HK-2 (cell line): ENCODE measurements around the gene FAM120B.
"Not testable (repeated sequence)": the region's sequence is repeated elsewhere in the genome, so short reads cannot be mapped to it uniquely, and the experiment has no call there.

ENCODE experiments used
- DNase-seq: peaks from one replicate; pipeline ENCODE4 v3.0.0-alpha.2; 2018; ENCODE audit not compliant: unreplicated experiment

Gene FAM120B

GRCh38 chr6:170385506-170385905 is 78.9 kb downstream of the FAM120B start:
- DNase-seq, result no peak

- DNase-seq, result no peak
Measured at GRCh38 chr6:170388113-170388512, 81.6 kb downstream of the FAM120B start.

GRCh38 chr6:170393033-170393432 is 86.5 kb downstream of the FAM120B start:
- no peak for DNase-seq

GRCh38 chr6:170393807-170394399 is 87.3 kb downstream of the FAM120B start:
- no peak for DNase-seq

- DNase-seq, result no peak
Measured at GRCh38 chr6:170394980-170395379, 88.4 kb downstream of the FAM120B start.

GRCh38 chr6:170398743-170399369 is 92.3 kb downstream of the FAM120B start:
- DNase-seq, result not testable (repeated sequence)

GRCh38 chr6:170399955-170400558 is 93.5 kb downstream of the FAM120B start:
- not testable (repeated sequence) for DNase-seq

GRCh38 chr6:170402318-170403040 is 95.9 kb downstream of the FAM120B start:
- no peak for DNase-seq

GRCh38 chr6:170403451-170403850 is 96.9 kb downstream of the FAM120B start:
- no peak for DNase-seq

GRCh38 chr6:170404036-170404435 is 97.5 kb downstream of the FAM120B start:
- no peak for DNase-seq

- no peak for DNase-seq
Measured at GRCh38 chr6:170404697-170405096, 98.1 kb downstream of the FAM120B start.

- peak; percentile 65 for DNase-seq
Measured at GRCh38 chr6:170405311-170405975, 98.9 kb downstream of the FAM120B start.

- DNase-seq, result no peak
Measured at GRCh38 chr6:170407200-170407599, 100.6 kb downstream of the FAM120B start.

GRCh38 chr6:170407932-170408331 is 101.4 kb downstream of the FAM120B start:
- no peak for DNase-seq

GRCh38 chr6:170409746-170410145 is 103.2 kb downstream of the FAM120B start:
- not testable (repeated sequence) for DNase-seq

- DNase-seq, result no peak
Measured at GRCh38 chr6:170410241-170410640, 103.7 kb downstream of the FAM120B start.

GRCh38 chr6:170415318-170415717 is 108.8 kb downstream of the FAM120B start:
- no peak for DNase-seq

- no peak for DNase-seq
Measured at GRCh38 chr6:170416303-170416702, 109.7 kb downstream of the FAM120B start.

- no peak for DNase-seq
Measured at GRCh38 chr6:170416959-170417606, 110.5 kb downstream of the FAM120B start.

- no peak for DNase-seq
Measured at GRCh38 chr6:170417881-170418280, 111.3 kb downstream of the FAM120B start.

GRCh38 chr6:170420283-170420682 is 113.7 kb downstream of the FAM120B start:
- DNase-seq, result no peak
